Measurements from ENCODE around the gene ARFGAP3.
"Not testable (repeated sequence)": the region's sequence is repeated elsewhere in the genome, so short reads cannot be mapped to it uniquely, and the experiment has no call there.

ARFGAP3 gene

GRCh38 chr22:42766860-42767259 lies 90.2 kb downstream of the ARFGAP3 start:
- DNase-seq (ENCODE audit: low read depth), result no peak

- no peak for DNase-seq (ENCODE audit: low read depth)
These were observed 92.1 kb downstream of the ARFGAP3 start for GRCh38 chr22:42764895-42765363.

- DNase-seq (ENCODE audit: low read depth), result no peak
These were observed 93.0 kb downstream of the ARFGAP3 start for GRCh38 chr22:42763965-42764480.

- no peak for DNase-seq (ENCODE audit: low read depth)
These were observed 96.1 kb downstream of the ARFGAP3 start for GRCh38 chr22:42760806-42761565.

GRCh38 chr22:42758931-42759629 lies 98.0 kb downstream of the ARFGAP3 start:
- no peak for DNase-seq (ENCODE audit: low read depth)

GRCh38 chr22:42755553-42755952 lies 101.5 kb downstream of the ARFGAP3 start:
- not testable (repeated sequence) for DNase-seq (ENCODE audit: low read depth)

GRCh38 chr22:42755121-42755520 lies 102.0 kb downstream of the ARFGAP3 start:
- DNase-seq (ENCODE audit: low read depth), result not testable (repeated sequence)

- DNase-seq (ENCODE audit: low read depth), result no peak
These were observed 102.4 kb downstream of the ARFGAP3 start for GRCh38 chr22:42754658-42755057.

GRCh38 chr22:42752912-42753311 lies 104.2 kb downstream of the ARFGAP3 start:
- DNase-seq (ENCODE audit: low read depth), result no peak

GRCh38 chr22:42752230-42752746 lies 104.8 kb downstream of the ARFGAP3 start:
- no peak for DNase-seq (ENCODE audit: low read depth)

- not testable (repeated sequence) for DNase-seq (ENCODE audit: low read depth)
These were observed 106.7 kb downstream of the ARFGAP3 start for GRCh38 chr22:42750421-42750820.

- DNase-seq (ENCODE audit: low read depth), result no peak
These were observed 109.2 kb downstream of the ARFGAP3 start for GRCh38 chr22:42747701-42748513.

All from stimulated activated CD8-positive, alpha-beta memory T cell treated with anti-CD3 and anti-CD28 coated beads, Interleukin-12 subunit alpha, Interleukin-12 subunit beta, amount 100 ng/mL, for 1 hour (primary cell).